GM19023 (cell line): ENCODE measurements around the gene TACC2.

ENCODE experiments used
- ATAC-seq: cut with Tn5 transposase; IDR thresholded peaks from one replicate; pipeline ENCODE4 v1.9.1; 2021; ENCODE audit warnings: mild to moderate bottlenecking, moderate library complexity; ENCODE audit not compliant: unreplicated experiment

Gene TACC2

GRCh38 chr10:122264436-122264835, 275.5 kb downstream of the TACC2 start:
- ATAC-seq, result no peak

GRCh38 chr10:122264931-122265330, 276.0 kb downstream of the TACC2 start:
- ATAC-seq, result no peak

- ATAC-seq, result no peak
Observed at GRCh38 chr10:122265896-122266295, 276.9 kb downstream of the TACC2 start.

- ATAC-seq, result peak; percentile 73
Observed at GRCh38 chr10:122267849-122268737, 279.1 kb downstream of the TACC2 start.

GRCh38 chr10:122269059-122269687, 280.2 kb downstream of the TACC2 start:
- ATAC-seq, result no peak

- ATAC-seq, result no peak
Observed at GRCh38 chr10:122271076-122271475, 282.1 kb downstream of the TACC2 start, which contains the start of gene BTBD16. Gene BTBD16 (plus strand): TSS chr10:122271296. CDS start chr10:122275082, 3,786 bp downstream.

GRCh38 chr10:122273966-122274545, 285.1 kb downstream of the TACC2 start:
- no peak for ATAC-seq

- ATAC-seq, result no peak
Observed at GRCh38 chr10:122276611-122277208, 287.7 kb downstream of the TACC2 start.

GRCh38 chr10:122277526-122278136, 288.7 kb downstream of the TACC2 start:
- no peak for ATAC-seq

- ATAC-seq, result no peak
Observed at GRCh38 chr10:122279725-122280141, 290.8 kb downstream of the TACC2 start.

- no peak for ATAC-seq
Observed at GRCh38 chr10:122280156-122280555, 291.2 kb downstream of the TACC2 start.

- ATAC-seq, result no peak
Observed at GRCh38 chr10:122281018-122281626, 292.2 kb downstream of the TACC2 start.

GRCh38 chr10:122281751-122282150, 292.8 kb downstream of the TACC2 start:
- no peak for ATAC-seq

- ATAC-seq, result no peak
Observed at GRCh38 chr10:122282253-122282671, 293.3 kb downstream of the TACC2 start.

- ATAC-seq, result no peak
Observed at GRCh38 chr10:122282909-122283308, 293.9 kb downstream of the TACC2 start.

- ATAC-seq, result no peak
Observed at GRCh38 chr10:122285506-122286444, 296.8 kb downstream of the TACC2 start.

GRCh38 chr10:122286867-122287266, 297.9 kb downstream of the TACC2 start:
- no peak for ATAC-seq

- no peak for ATAC-seq
Observed at GRCh38 chr10:122287570-122287969, 298.6 kb downstream of the TACC2 start.

GRCh38 chr10:122288262-122288661, 299.3 kb downstream of the TACC2 start:
- no peak for ATAC-seq
